ENCODE results near the gene COMMD3. TPM values are rescaled to one million over a fixed set of nuclear protein-coding genes. Genes with fewer than 3 reads are reported as not detected.

COMMD3 gene
- total and polyA plus RNA-seq, 9 of the 15 experiments (the other 6 are each of a cell fraction or from before 2014, with no cell fraction given) = 50.7 to 217 (median 80.1) TPM

DNA sequence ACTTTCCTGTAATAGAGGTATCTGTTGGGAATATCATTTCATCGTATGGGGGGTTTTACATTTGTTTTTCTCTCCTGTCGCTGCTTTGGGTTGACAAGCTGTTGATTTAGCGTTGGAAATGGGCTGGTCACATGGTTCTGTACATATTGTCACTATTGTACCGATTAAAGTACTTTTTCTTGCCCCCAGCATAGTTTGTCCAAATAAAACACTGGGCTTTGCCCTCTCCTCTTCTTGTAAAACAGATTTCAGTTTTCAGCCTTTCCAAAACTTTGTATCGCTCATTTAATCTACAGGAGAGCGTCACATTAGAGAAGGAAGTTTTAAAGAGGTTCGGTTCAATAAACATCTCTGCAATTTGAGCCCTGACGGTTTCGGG lies 8.7 kb downstream of the COMMD3 start:
- intact Hi-C loops (cut with micrococcal nuclease) (loop anchor here (5.0 kb wide), 1 partner anchor 187 kb away; no protein-coding TSS in a partner anchor), in situ Hi-C loops (cut with MboI) (no loop called here)
- H3K27me3 ChIP-seq (ENCODE audit: control insufficient read depth in 2 of 2, insufficient read depth in 2 of 2, low read length in 2 of 2) = peaks cover 6 to 7% of the 10 kb centered on the region in 2 experiments; a peak in 3 of 5 replicates
- ChIA-PET CTCF (ENCODE audit: low intra/inter-chr PET ratio) (no interaction called here), POLR2A (interaction anchor here (0.9 to 2.1 kb wide), 6 partner anchors 8 to 657 kb away, joined by 3 to 17 read pairs (median 4); partner anchors contain the start of gene COMMD3)
- FAIRE-seq (no peak), DNase-seq (ENCODE audit: extremely low read depth in 1 of 4, low spot score in 3 of 4) (no peak), ATAC-seq (no peak)
- TF ChIP-seq MNT (conservative IDR thresholded peaks at IDR 0.05) = peak in 1 of 2 experiments; percentile 26; a peak in 2 of 4 replicates
- TF ChIP-seq, protein P1, sequence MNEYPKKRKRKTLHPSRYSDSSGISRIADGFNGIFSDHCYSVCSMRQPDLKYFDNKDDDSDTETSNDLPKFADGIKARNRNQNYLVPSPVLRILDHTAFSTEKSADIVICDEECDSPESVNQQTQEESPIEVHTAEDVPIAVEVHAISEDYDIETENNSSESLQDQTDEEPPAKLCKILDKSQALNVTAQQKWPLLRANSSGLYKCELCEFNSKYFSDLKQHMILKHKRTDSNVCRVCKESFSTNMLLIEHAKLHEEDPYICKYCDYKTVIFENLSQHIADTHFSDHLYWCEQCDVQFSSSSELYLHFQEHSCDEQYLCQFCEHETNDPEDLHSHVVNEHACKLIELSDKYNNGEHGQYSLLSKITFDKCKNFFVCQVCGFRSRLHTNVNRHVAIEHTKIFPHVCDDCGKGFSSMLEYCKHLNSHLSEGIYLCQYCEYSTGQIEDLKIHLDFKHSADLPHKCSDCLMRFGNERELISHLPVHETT (CRISPR knock-in tag; conservative IDR thresholded peaks at IDR 0.05 in 1 of 2, IDR thresholded peaks at IDR 0.05 in 1 of 2) = no peak
- TF ChIP-seq, protein P2, sequence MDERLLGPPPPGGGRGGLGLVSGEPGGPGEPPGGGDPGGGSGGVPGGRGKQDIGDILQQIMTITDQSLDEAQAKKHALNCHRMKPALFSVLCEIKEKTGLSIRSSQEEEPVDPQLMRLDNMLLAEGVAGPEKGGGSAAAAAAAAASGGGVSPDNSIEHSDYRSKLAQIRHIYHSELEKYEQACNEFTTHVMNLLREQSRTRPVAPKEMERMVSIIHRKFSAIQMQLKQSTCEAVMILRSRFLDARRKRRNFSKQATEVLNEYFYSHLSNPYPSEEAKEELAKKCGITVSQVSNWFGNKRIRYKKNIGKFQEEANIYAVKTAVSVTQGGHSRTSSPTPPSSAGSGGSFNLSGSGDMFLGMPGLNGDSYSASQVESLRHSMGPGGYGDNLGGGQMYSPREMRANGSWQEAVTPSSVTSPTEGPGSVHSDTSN (CRISPR knock-in tag; IDR thresholded peaks at IDR 0.05; ENCODE audit: low read depth) = no peak
- TF ChIP-seq, protein P2 (tag; conservative IDR thresholded peaks at IDR 0.05; ENCODE audit: low read depth) = peak; percentile 52; the same call in 1 of the 2 replicates
- TF ChIP-seq ZNF707 (CRISPR knock-in tag; conservative IDR thresholded peaks at IDR 0.05) = no peak
- TF ChIP-seq PRPF4 (IDR thresholded peaks at IDR 0.05; ENCODE audit: insufficient read depth, low read depth, low read length, poor library complexity, severe bottlenecking) = no peak
- TF ChIP-seq NCOA6 (IDR thresholded peaks at IDR 0.05) = no peak
- no peak for TF ChIP-seq STAG1 (CRISPR knock-in tag; IDR thresholded peaks at IDR 0.05; ENCODE audit: borderline replicate concordance)
- TF ChIP-seq MEIS2 (IDR thresholded peaks at IDR 0.05; ENCODE audit: partially characterized antibody) = peak; percentile 66
- peak; percentile 43; the same call in 1 of the 2 replicates for TF ChIP-seq RAD51 (IDR thresholded peaks at IDR 0.05; ENCODE audit: borderline replicate concordance, low read depth)
- TF ChIP-seq SIN3B (IDR thresholded peaks at IDR 0.05; ENCODE audit: low read depth) = 0 out of 2 replicates have a peak, but pooled peaks have one; percentile 11
- TF ChIP-seq GTF2E2 (tag; IDR thresholded peaks at IDR 0.05) = no peak
- peak in 1 of 2 experiments; percentile 67; a peak in 1 of 4 replicates for TF ChIP-seq SIN3A (IDR thresholded peaks at IDR 0.05; ENCODE audit: borderline replicate concordance in 2 of 2, control insufficient read depth in 1 of 2, low read depth in 2 of 2, low read length in 2 of 2)
- TF ChIP-seq SMAD1 (IDR thresholded peaks at IDR 0.05; ENCODE audit: low read depth, low read length, partially characterized antibody) = no peak
- TF ChIP-seq CCNT2 (IDR thresholded peaks at IDR 0.05; ENCODE audit: borderline replicate concordance, extremely low read depth, insufficient read length, low read depth, low read length) = no peak
- H3K4me3 ChIP-seq = peak overlapping the region; percentile 50
- no peaks in the 10 kb centered on the region for H3K9me1 ChIP-seq (ENCODE audit: control insufficient read depth, insufficient read depth, low read length)
- 0 out of 2 replicates have a peak overlapping the region, but pooled peaks have one; percentile 14 for H2AFZ ChIP-seq (ENCODE audit: low read depth, low read length)
- peak overlapping the region; percentile 68 for H3K27ac ChIP-seq (ENCODE audit: extremely low read depth, low read depth, low read length)
- peaks cover 9 to 21% of the 10 kb centered on the region in 2 experiments; a peak in 3 of 5 replicates for H3K4me1 ChIP-seq (replicated peaks in 1 of 2; ENCODE audit: control insufficient read depth in 2 of 2, insufficient read depth in 2 of 2, low read length in 2 of 2)
- H3K4me2 ChIP-seq (ENCODE audit: insufficient read depth, low read length) = peak overlapping the region; percentile 73
- H3K79me2 ChIP-seq (ENCODE audit: control insufficient read depth, insufficient read depth, low read length) = peaks cover 56% of the 10 kb centered on the region
- H3K36me3 ChIP-seq (ENCODE audit: control insufficient read depth, insufficient read depth, low read length) = peaks cover 38% of the 10 kb centered on the region
- peak overlapping the region; percentile 65 to 90 for H3K9ac ChIP-seq (ENCODE audit: insufficient read depth in 1 of 2, low read depth in 2 of 2, low read length in 2 of 2)
- H4K20me1 ChIP-seq (replicated peaks; ENCODE audit: control insufficient read depth, insufficient read depth, low read length) = 0 out of 2 replicates have a peak, but pooled peaks cover 6% of the 10 kb centered on the region
- under 1% methylated on average over 9 of the region's 9 CpGs for WGBS (ENCODE audit: insufficient coverage, low coverage, missing lambda C conversion rate)
- BruUV-seq (replicated peaks) = no TSS peak
- H3K9me3 ChIP-seq (replicated peaks; ENCODE audit: control insufficient read depth, insufficient read depth, low read depth, low read length) = no peaks in the 10 kb centered on the region

Measured in K562 (cell line).